GM18870 (cell line): ENCODE measurements around the gene KATNAL1.

ENCODE experiments used
- ATAC-seq: cut with Tn5 transposase; IDR thresholded peaks from one replicate; pipeline ENCODE4 v1.9.1; 2021; ENCODE audit warnings: moderate library complexity; ENCODE audit not compliant: unreplicated experiment

KATNAL1 gene

DNA sequence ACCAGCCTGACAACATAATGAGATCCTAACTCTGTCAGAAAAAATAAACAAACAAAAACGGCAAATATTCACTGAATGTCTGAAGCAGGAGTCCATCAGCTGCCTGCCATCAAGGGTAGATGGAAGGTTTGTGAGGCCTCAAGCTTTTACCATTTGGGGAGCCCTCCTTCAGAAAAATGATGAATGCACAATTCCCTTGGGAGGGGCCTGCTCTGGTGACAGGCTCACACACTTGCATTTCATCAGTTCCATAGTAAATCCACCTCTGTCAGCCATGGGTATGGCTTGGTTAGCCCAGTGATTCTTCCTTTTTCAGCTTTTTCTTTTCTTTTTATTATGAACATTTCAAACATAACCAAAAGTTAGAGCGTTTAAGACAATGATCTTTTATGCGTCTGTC is 26.3 kb upstream of the KATNAL1 start:
- ATAC-seq: no peak

DNA sequence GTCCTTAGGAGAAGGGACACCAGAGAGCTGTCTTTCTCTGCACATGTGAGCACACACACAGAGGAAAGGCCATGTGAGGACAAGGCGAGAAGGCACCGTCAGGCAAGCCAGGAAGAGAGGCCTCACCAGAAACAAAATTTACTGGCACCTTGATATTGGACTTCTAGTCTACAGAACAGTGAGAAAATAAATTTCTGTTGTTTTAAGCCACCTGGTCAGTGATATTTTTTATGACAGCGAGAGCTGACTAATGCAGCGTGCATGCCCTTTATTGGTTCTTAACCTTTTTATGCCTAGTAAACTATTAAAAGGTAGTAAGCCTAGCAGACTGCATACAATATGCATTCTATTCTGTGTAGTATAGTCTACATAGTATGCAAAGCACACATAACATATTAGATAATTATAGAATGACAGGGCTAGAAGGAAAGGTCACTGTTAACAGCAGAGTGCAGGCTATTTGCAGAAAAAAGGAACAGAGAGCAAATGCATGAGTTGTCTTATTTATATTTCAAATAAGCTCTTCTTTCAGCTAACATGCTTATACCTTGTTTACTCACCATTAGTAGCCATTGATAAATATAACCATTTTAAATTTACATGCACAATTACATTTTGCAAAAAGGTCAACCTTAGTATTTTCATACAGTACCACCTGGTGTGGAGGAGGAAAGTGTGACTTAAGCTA is 25.2 kb upstream of the KATNAL1 start:
- no peak for ATAC-seq

DNA sequence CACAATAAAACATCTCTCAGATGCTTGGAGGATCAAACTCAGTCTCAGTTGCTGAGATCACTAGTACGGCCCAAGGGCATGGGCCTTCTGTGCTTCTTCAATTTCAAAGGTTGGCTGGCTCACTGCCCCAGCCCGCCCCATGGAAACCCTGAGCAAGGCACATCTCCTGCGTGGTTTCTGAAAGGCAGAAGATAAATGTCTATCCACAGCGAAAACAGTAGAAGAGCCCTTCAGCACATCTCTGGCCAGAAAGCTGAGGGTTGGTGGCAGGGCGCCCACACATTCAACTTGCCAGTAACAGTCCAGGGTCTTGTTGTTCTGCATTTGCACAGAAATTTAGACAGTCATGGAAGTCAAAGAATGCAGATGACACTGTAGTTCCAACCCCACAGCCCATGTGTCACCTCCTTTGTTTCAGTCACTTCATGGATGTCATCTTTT is 24.0 kb upstream of the KATNAL1 start:
- no peak for ATAC-seq

DNA sequence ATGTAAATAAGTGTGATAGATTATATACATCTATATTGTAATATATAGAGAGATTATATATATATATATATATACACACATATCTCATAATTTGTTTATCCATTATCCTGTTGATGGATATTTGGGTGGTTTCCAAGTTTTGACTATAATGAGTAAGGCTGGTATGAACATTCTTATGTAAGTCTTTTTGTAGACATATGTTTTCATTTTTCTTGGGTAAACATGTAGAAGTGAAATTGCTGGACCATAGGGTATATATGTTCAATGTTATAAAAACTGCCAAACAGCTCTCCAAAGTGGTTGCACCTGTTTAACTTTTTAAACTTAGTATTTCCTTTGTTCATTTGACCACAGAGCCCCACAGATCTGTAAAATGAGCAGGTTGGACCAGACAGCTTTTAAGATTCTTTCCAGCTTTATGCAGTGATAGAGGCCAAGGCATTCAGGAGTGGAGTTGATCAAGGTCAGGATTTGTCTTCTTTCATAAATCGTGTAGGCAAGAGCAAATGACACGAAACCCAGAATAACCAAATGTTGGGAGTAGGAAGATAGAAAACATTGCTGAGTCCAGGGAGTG is 21.7 kb upstream of the KATNAL1 start:
- ATAC-seq: no peak

DNA sequence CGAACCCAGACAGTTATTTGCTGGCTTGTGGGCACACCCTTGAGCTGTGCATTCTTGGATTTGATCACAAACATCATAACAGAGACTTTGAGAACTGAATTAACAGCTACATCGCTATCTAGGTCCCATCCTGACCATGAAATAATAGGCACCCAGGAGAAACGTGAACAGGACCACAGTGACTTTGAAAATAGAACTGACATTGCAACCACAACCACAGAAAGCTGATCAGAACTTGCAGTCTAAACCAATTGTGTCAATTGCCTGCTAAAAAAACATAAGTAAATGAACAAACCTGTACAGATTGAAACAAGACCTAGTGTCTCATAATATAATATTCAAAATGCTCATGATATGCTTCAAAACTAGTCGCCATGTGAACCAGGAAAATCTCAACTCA is 18.3 kb upstream of the KATNAL1 start:
- ATAC-seq: no peak

- no peak for ATAC-seq
These were observed 16.2 kb upstream of the KATNAL1 start for GRCh38 chr13:30323524-30323923.

- ATAC-seq: no peak
These were observed 15.1 kb upstream of the KATNAL1 start for GRCh38 chr13:30322428-30322827.

GRCh38 chr13:30321256-30321655 is 13.9 kb upstream of the KATNAL1 start:
- ATAC-seq: no peak

- no peak for ATAC-seq
These were observed 12.3 kb upstream of the KATNAL1 start for GRCh38 chr13:30319655-30320054.

- ATAC-seq: no peak
These were observed 11.8 kb upstream of the KATNAL1 start for GRCh38 chr13:30319130-30319529.

GRCh38 chr13:30318026-30318425 is 10.7 kb upstream of the KATNAL1 start:
- no peak for ATAC-seq

GRCh38 chr13:30314562-30314961 is 7.2 kb upstream of the KATNAL1 start:
- ATAC-seq: no peak

GRCh38 chr13:30314069-30314468 is 6.7 kb upstream of the KATNAL1 start:
- no peak for ATAC-seq

- ATAC-seq: no peak
These were observed 6.0 kb upstream of the KATNAL1 start for GRCh38 chr13:30313311-30313710.

DNA sequence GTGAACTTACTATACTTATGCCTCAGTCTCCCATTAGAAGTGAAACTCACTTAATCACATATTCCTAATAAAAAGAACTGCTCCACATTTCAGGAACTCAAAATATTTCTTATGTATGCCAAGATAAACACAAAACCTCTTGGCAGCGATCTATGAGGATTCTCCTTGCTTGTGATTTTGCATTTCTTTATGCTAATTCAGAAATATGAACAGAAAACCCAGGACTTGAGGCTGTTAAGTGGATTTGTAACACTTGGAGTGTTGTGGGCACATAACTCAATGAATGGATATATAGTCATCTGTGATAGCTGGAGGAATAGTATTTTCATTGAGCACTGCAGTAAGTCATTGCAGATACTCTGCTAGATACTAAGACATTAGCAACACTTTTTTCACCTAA is 5.6 kb upstream of the KATNAL1 start:
- ATAC-seq: no peak

DNA sequence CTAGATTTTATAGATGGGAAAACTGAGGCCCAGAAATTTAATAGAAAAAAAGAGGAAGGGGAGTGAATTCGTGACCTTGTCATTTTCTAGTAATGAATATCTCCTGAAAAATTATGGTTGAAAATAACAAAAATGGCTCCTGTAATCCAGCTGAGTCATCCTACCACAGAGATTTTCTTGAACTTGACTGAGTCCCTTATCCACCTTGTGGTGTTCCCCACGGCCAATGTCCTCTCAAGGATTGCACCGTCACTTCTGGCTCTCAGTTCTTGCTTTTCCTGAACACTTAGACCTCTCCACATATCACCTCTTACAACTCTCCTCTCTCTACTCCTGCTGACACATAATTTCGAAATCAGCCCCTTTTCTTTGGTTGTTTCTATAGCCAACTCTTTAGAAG is 1.2 kb upstream of the KATNAL1 start:
- no peak for ATAC-seq

DNA sequence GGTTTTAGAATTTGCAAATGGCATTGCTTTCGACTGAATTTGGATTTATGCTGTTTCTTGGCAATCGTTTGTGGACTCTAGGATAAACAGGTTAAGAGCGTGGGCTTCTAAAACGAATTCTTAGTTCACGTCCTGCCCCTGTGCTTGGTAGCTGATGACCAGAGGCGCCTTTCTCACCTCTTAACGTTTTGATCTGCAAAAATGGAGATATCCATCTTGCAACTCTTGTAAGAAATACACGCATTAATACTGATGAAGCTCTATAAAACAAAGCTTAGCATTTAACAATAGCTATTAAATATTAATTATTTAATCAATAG is 580 bp upstream of the KATNAL1 start:
- ATAC-seq: no peak

- ATAC-seq: peak; percentile 76
These were observed 573 bp downstream of the KATNAL1 start for GRCh38 chr13:30306762-30307193.

- no peak for ATAC-seq
These were observed 1.8 kb downstream of the KATNAL1 start for GRCh38 chr13:30305456-30305970.

DNA sequence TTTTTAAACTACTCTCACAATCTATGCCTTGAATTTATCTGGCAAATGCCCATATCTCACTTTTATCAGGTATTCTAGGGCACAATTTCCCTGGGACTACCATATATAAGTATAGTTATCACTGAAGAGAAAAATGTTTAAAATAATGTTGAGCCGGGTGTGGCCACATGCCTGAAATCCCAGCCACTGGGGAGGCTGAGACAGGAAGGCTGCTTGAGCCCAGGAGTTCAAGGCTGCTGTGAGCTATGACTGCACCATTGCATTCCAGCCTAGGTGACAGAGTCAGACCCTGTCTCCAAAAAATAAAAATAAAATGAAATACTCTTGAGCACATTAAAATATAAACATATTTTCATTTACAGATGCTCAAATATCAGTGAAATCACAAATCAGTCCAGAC is 4.1 kb downstream of the KATNAL1 start:
- no peak for ATAC-seq

DNA sequence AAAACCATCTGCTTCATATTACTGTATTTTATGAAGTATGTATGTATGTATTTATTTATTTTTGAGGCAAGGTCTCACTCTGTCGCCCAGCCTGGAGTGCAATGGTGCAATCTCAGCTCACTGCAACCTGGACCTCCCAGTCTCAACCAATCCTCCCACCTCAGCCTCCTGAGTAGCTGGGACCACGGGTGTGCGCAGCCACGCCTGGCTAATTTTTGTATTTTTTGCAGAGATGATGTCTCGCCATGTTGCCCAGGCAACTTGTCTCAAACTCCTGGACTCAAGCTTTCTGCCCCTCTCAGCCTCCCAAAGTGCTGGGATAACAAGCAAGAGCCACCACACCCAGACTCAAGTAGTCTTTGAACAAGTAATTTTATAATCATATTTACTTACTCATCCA is 5.5 kb downstream of the KATNAL1 start:
- no peak for ATAC-seq

DNA sequence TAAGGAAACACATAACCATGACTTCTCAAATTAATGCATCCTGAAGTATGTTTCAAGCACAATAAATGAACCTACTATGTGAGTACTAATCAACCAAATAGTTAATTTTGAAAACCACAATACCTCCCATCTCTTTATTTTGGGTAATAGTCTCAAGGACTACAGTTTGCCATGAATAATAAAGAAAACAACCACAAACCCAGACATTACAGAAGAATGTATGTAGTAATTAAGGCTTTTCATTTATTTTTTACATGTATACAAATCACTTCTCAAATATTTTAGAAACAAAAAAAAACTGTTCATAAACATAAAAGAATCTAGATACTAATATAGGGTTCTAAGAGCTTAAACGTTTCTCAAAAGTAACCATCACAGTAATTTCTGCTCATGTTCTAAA is 6.8 kb downstream of the KATNAL1 start:
- no peak for ATAC-seq

- no peak for ATAC-seq
These were observed 7.6 kb downstream of the KATNAL1 start for GRCh38 chr13:30299786-30300185.
